K562 (cell line): ENCODE results near the gene OTOP1. TPM values are rescaled to one million over a fixed set of nuclear protein-coding genes. Genes with fewer than 3 reads are reported as not detected.

ENCODE experiments used
- BMI1 ChIP-seq: fragments of 150-350 bp; IDR thresholded peaks from 2 replicates; pipeline ENCODE4 v1.6.1; 2014; ENCODE audit warnings: low read length
- BRF1 ChIP-seq: IDR thresholded peaks from 3 replicates; pipeline ENCODE4 v1.6.1; 2011; ENCODE audit warnings: borderline replicate concordance, mild to moderate bottlenecking; ENCODE audit not compliant: insufficient read length; ENCODE audit errors: extremely low read depth
- CGGBP1 ChIP-seq: fragments of 250-450 bp; sonication (Bioruptor Pico); IDR thresholded peaks from 2 replicates; pipeline ENCODE4 v1.9.0; 2021; ENCODE audit warnings: mild to moderate bottlenecking
- E2F3 ChIP-seq: fragments of 250-450 bp; sonication (Bioruptor Pico); IDR thresholded peaks from 2 replicates; pipeline ENCODE4 v1.4.0; 2020; ENCODE audit warnings: mild to moderate bottlenecking
- E4F1 ChIP-seq: fragments of 250-450 bp; sonication (Bioruptor Pico); IDR thresholded peaks from 2 replicates; pipeline ENCODE4 v1.5.0; 2021; ENCODE audit warnings: mild to moderate bottlenecking, borderline replicate concordance
- ETV1 ChIP-seq: fragments of 450-650 bp; conservative IDR thresholded peaks from 2 replicates; pipeline ENCODE4 v1.6.1; 2016; ENCODE audit warnings: missing genetic modification characterization, control low read depth, low read depth, missing compliant biosample characterization
- KAT8 ChIP-seq: fragments of 450-650 bp; IDR thresholded peaks from 2 replicates; pipeline ENCODE4 v1.6.1; 2016; ENCODE audit warnings: low read depth, mild to moderate bottlenecking
- MAX ChIP-seq: sonication (generic); formaldehyde crosslinking; IDR thresholded peaks from 2 replicates; pipeline ENCODE4 v1.9.0; 2022; ENCODE audit warnings: mild to moderate bottlenecking, missing genetic modification reagents
- NCOA4 ChIP-seq: fragments of 450-650 bp; IDR thresholded peaks from 2 replicates; pipeline ENCODE4 v1.6.1; 2018; ENCODE audit warnings: mild to moderate bottlenecking; ENCODE audit not compliant: partially characterized antibody
- NEUROD1 ChIP-seq: fragments of 150-350 bp; IDR thresholded peaks from 2 replicates; pipeline ENCODE4 v1.6.1; 2014; ENCODE audit warnings: borderline replicate concordance, low read length, low read depth; ENCODE audit not compliant: partially characterized antibody
- OTX1 ChIP-seq: fragments of 450-650 bp; formaldehyde crosslinking; IDR thresholded peaks from 2 replicates; pipeline ENCODE4 v1.4.0; 2022; ENCODE audit warnings: mild to moderate bottlenecking
- PHF21A ChIP-seq: fragments of 450-650 bp; IDR thresholded peaks from 2 replicates; pipeline ENCODE4 v1.6.1; 2017; ENCODE audit warnings: low read depth, borderline replicate concordance
- RNF219 ChIP-seq: fragments of 250-450 bp; sonication (Bioruptor Pico); IDR thresholded peaks from 2 replicates; pipeline ENCODE4 v1.5.0; 2022; ENCODE audit warnings: mild to moderate bottlenecking
- SMARCA5 ChIP-seq: fragments of 450-650 bp; IDR thresholded peaks from 2 replicates; pipeline ENCODE4 v1.6.1; 2016
- XRCC4 ChIP-seq: IDR thresholded peaks from one replicate; pipeline ENCODE4 v1.6.1; 2011; ENCODE audit not compliant: insufficient read depth, insufficient read length; ENCODE audit errors: extremely low read depth
- ZBTB12 ChIP-seq: fragments of 250-450 bp; sonication (Bioruptor Pico); IDR thresholded peaks from 2 replicates; pipeline ENCODE4 v1.4.0; 2020
- ZNF282 ChIP-seq: sonication (generic); formaldehyde crosslinking; IDR thresholded peaks from 2 replicates; pipeline ENCODE4 v1.8.1; 2023; ENCODE audit warnings: missing genetic modification reagents
- ZNF445 ChIP-seq: fragments of 250-450 bp; sonication (Bioruptor Pico); IDR thresholded peaks from 2 replicates; pipeline ENCODE4 v1.4.0; 2020; ENCODE audit warnings: low read depth, mild to moderate bottlenecking, moderate library complexity
- ZNF449 ChIP-seq: fragments of 250-450 bp; sonication (Bioruptor Pico); IDR thresholded peaks from 2 replicates; pipeline ENCODE4 v1.8.0; 2022; ENCODE audit warnings: moderate library complexity, mild to moderate bottlenecking, inconsistent platforms
- ZNF75A ChIP-seq: fragments of 450-650 bp; formaldehyde crosslinking; IDR thresholded peaks from 2 replicates; pipeline ENCODE4 v1.4.0; 2020; ENCODE audit warnings: mild to moderate bottlenecking
- ZSCAN29 ChIP-seq: fragments of 450-650 bp; IDR thresholded peaks from 2 replicates; pipeline ENCODE4 v1.6.1; 2017
- polyA plus RNA-seq, 8 experiments: library from polyadenylated mRNA; depleted of rRNA in 4 of 8; stranded (reverse) in 5 of 8; unstranded in 3 of 8; fragments of >200 nt; fragmentation: Nextera tagmentation in 2 of 8; fragmentation: Illumina TruSeq in 1 of 8; extraction: Ambion mirVana in 2 of 8; extraction: Trizol in 1 of 8; gene quantifications; 2 replicates each; pipeline versions ENCODE4 v1.2.1 to v1.2.3, GENCODE V29; 2011 to 2014; ENCODE audit warnings: inconsistent platforms in 1 of 8, missing spikeins in 1 of 8
- total RNA-seq, 7 experiments: library from RNA; depleted of rRNA in 6 of 7; stranded (reverse); fragments of >200 nt in 6 of 7; fragmentation: Illumina TruSeq in 2 of 7; extraction: Trizol in 2 of 7; gene quantifications; 2 replicates each; pipeline versions ENCODE4 v1.2.1 to v1.2.3, GENCODE V29; 2011 to 2021; ENCODE audit warnings: low replicate concordance in 1 of 7

The OTOP1 gene
- total and polyA plus RNA-seq, 9 of the 15 experiments (the other 6 are each of a cell fraction or from before 2014, with no cell fraction given): not detected

GRCh38 chr4:4248029-4248884, 21.5 kb upstream of the OTOP1 start, which contains the start of gene TMEM128 (continued):
- TF ChIP-seq RNF219 (no peak), ZBTB12 (CRISPR knock-in tag) (peak; percentile 92), OTX1 (CRISPR knock-in tag) (no peak), NCOA4 (no peak), E2F3 (no peak), ETV1 (tag) (peak; percentile 93), PHF21A (no peak), MAX (CRISPR knock-in tag) (peak; percentile 47; the same call in 1 of the 2 replicates), ZNF282 (CRISPR knock-in tag) (no peak), E4F1 (CRISPR knock-in tag) (no peak), BMI1 (no peak), NEUROD1 (peak; percentile 17), ZSCAN29 (no peak), ZNF449 (CRISPR knock-in tag) (no peak), KAT8 (no peak; the same call in 1 of the 2 replicates), XRCC4 (no peak), ZNF75A (CRISPR knock-in tag) (no peak), BRF1 (no peak), SMARCA5 (no peak), CGGBP1 (CRISPR knock-in tag) (no peak), ZNF445 (CRISPR knock-in tag) (no peak)
